ENCODE measurements around the gene COL17A1.

DNA sequence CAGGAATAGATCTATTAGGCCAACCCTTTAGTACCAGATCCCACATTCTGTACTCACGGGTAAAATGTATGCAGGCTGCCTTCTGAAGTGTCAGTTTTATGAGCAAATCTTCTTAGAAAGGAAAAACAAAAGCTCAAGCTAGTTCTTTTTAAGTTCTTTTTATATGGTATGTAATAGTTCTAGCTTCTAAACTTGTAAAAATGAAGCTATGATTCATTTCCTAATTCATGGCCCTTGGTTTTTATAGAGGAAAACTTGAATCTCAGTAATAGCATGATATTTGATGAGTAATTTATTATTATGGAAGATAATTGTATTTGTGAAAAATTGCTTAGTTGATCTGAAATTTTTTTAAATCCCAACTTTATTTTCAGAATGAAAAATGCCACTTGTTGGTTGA lies 64.4 kb downstream of the COL17A1 start:
- TF ChIP-seq, protein P1, sequence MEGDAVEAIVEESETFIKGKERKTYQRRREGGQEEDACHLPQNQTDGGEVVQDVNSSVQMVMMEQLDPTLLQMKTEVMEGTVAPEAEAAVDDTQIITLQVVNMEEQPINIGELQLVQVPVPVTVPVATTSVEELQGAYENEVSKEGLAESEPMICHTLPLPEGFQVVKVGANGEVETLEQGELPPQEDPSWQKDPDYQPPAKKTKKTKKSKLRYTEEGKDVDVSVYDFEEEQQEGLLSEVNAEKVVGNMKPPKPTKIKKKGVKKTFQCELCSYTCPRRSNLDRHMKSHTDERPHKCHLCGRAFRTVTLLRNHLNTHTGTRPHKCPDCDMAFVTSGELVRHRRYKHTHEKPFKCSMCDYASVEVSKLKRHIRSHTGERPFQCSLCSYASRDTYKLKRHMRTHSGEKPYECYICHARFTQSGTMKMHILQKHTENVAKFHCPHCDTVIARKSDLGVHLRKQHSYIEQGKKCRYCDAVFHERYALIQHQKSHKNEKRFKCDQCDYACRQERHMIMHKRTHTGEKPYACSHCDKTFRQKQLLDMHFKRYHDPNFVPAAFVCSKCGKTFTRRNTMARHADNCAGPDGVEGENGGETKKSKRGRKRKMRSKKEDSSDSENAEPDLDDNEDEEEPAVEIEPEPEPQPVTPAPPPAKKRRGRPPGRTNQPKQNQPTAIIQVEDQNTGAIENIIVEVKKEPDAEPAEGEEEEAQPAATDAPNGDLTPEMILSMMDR (IDR thresholded peaks at IDR 0.05): no peak
- no peak for TF ChIP-seq POLR2A (IDR thresholded peaks at IDR 0.05)

All from uterus (tissue), 2 donors.